H1 (cell line): ENCODE measurements around the gene TLE4. TPM values are rescaled to one million over a fixed set of nuclear protein-coding genes. Genes with fewer than 3 reads are reported as not detected.

ENCODE experiments used
- CTCF ChIA-PET: fragments of 300-600 bp; sonication (Branson Sonifier 250); formaldehyde crosslinking; loops from one replicate; lab custom pipeline; 2021; ENCODE audit not compliant: partially characterized antibody; lab: Charles Lee
- POLR2A ChIA-PET: fragments of 300-600 bp; sonication (Branson Sonifier 250); formaldehyde crosslinking; loops from one replicate; lab custom pipeline; 2021; ENCODE audit warnings: inconsistent platforms; ENCODE audit not compliant: partially characterized antibody; lab: Charles Lee
- DNase-seq, 2 experiments: peaks; one replicate each; pipeline versions ENCODE4 v3.0.0 to v3.0.0-alpha.2; 2010 to 2022; ENCODE audit warnings: low spot score in 2 of 2, low read depth in 1 of 2, mixed read lengths in 1 of 2
- FAIRE-seq: peaks from 2 replicates; lab custom pipeline; 2011; peaks lifted over from hg19 to GRCh38; lab: Jason Lieb, UNC
- H2AFZ ChIP-seq: 2 replicates; pipeline ENCODE4 v1.8.1; 2012; ENCODE audit warnings: low read length, inconsistent platforms
- H2AK5ac ChIP-seq: 2 replicates; pipeline ENCODE4 v1.6.1; 2013; ENCODE audit warnings: low read depth, low read length
- H2BK120ac ChIP-seq: replicated peaks from 2 replicates; pipeline ENCODE3; 2013; ENCODE audit warnings: low read depth, low read length, inconsistent platforms
- H2BK12ac ChIP-seq: 2 replicates; pipeline ENCODE4 v1.6.1; 2013; ENCODE audit warnings: low read depth, low read length
- H2BK15ac ChIP-seq: 2 replicates; pipeline ENCODE4 v1.6.1; 2013; ENCODE audit warnings: low read length
- H2BK20ac ChIP-seq: 2 replicates; pipeline ENCODE4 v1.6.1; 2013; ENCODE audit warnings: low read length
- H2BK5ac ChIP-seq: 2 replicates; pipeline ENCODE4 v1.6.1; 2013; ENCODE audit warnings: low read depth, low read length
- H3K14ac ChIP-seq: 2 replicates; pipeline ENCODE4 v1.6.1; 2013; ENCODE audit warnings: inconsistent platforms; ENCODE audit not compliant: insufficient read length
- H3K18ac ChIP-seq: 2 replicates; pipeline ENCODE4 v1.6.1; 2013; ENCODE audit warnings: low read length; ENCODE audit errors: extremely low read depth
- H3K23ac ChIP-seq: 2 replicates; pipeline ENCODE4 v1.6.1; 2013; ENCODE audit warnings: inconsistent platforms; ENCODE audit not compliant: insufficient read length
- H3K23me2 ChIP-seq: 2 replicates; pipeline ENCODE4 v1.6.1; 2013; ENCODE audit warnings: low read depth, low read length
- H3K27ac ChIP-seq: 2 replicates; pipeline ENCODE4 v1.6.1; 2011; ENCODE audit warnings: low read depth, low read length, inconsistent platforms
- H3K27me3 ChIP-seq, 4 experiments: replicated peaks in 1 of 4; 1 replicate in 1 of 4; 2 replicates in 3 of 4; pipeline versions ENCODE4 v1.6.1 to v1.8.1; 2011 to 2013; ENCODE audit warnings: low read length in 3 of 4, mild to moderate bottlenecking in 3 of 4, inconsistent platforms in 2 of 4, mixed read lengths in 2 of 4, moderate library complexity in 1 of 4; ENCODE audit not compliant: control insufficient read depth in 3 of 4, insufficient read depth in 3 of 4; ENCODE audit errors: extremely low read depth in 1 of 4
- H3K36me3 ChIP-seq, 4 experiments: 2 replicates each; pipeline versions ENCODE4 v1.6.1 to v1.8.1; 2011 to 2013; ENCODE audit warnings: mild to moderate bottlenecking in 4 of 4, low read length in 3 of 4, moderate library complexity in 2 of 4, control low read depth in 1 of 4, inconsistent platforms in 1 of 4; ENCODE audit not compliant: insufficient read depth in 4 of 4, control insufficient read depth in 2 of 4
- H3K4ac ChIP-seq: replicated peaks from 2 replicates; pipeline ENCODE3; 2013; ENCODE audit warnings: low read length, low read depth, mixed read lengths, inconsistent platforms; ENCODE audit not compliant: insufficient read length
- H3K4me1 ChIP-seq, 4 experiments: replicated peaks in 1 of 4; 1 replicate in 1 of 4; 2 replicates in 3 of 4; pipeline versions ENCODE4 v1.6.1 to v1.8.1; 2011 to 2013; ENCODE audit warnings: low read length in 3 of 4, inconsistent platforms in 2 of 4, mixed read lengths in 1 of 4; ENCODE audit not compliant: insufficient read depth in 4 of 4, control insufficient read depth in 3 of 4
- H3K4me2 ChIP-seq, 2 experiments: 2 replicates each; pipeline versions ENCODE4 v1.6.1 to v1.8.1; 2011 to 2013; ENCODE audit warnings: low read depth in 2 of 2, low read length in 2 of 2, control low read depth in 1 of 2, inconsistent platforms in 1 of 2, mild to moderate bottlenecking in 1 of 2; ENCODE audit not compliant: insufficient read depth in 1 of 2
- H3K4me3 ChIP-seq, 4 experiments: fragments of 200-600, 300-600 bp in 1 of 4; sonication (generic), shearing (Covaris generic), sonication (Bioruptor Twin) in 1 of 4; 2 replicates each; pipeline versions ENCODE4 v1.5.1 to v1.8.1; 2011 to 2016; ENCODE audit warnings: low read length in 4 of 4, low read depth in 3 of 4, control low read depth in 2 of 4, inconsistent platforms in 2 of 4, mild to moderate bottlenecking in 2 of 4, mixed read lengths in 1 of 4, moderate library complexity in 1 of 4; ENCODE audit not compliant: insufficient read depth in 2 of 4; ENCODE audit errors: extremely low read depth in 1 of 4
- H3K56ac ChIP-seq: replicated peaks from 2 replicates; pipeline ENCODE3; 2013; ENCODE audit warnings: low read depth, mild to moderate bottlenecking, mixed read lengths, low read length, inconsistent platforms; ENCODE audit not compliant: insufficient read length
- H3K79me1 ChIP-seq: 2 replicates; pipeline ENCODE4 v1.6.1; 2013; ENCODE audit warnings: low read depth, low read length, control low read depth
- H3K79me2 ChIP-seq, 2 experiments: 2 replicates each; pipeline versions ENCODE4 v1.6.1 to v1.8.1; 2012 to 2013; ENCODE audit warnings: low read length in 2 of 2, mild to moderate bottlenecking in 2 of 2, inconsistent platforms in 1 of 2; ENCODE audit not compliant: insufficient read depth in 2 of 2, control insufficient read depth in 1 of 2
- H3K9ac ChIP-seq, 4 experiments: replicated peaks in 1 of 4; 1 replicate in 1 of 4; 2 replicates in 3 of 4; pipeline versions ENCODE4 v1.6.1 to v1.8.1; 2011 to 2013; ENCODE audit warnings: low read depth in 3 of 4, low read length in 3 of 4, control low read depth in 2 of 4, mild to moderate bottlenecking in 2 of 4, moderate library complexity in 2 of 4, inconsistent platforms in 1 of 4; ENCODE audit errors: extremely low read depth in 1 of 4
- H3K9me3 ChIP-seq, 2 experiments: 2 replicates each; pipeline versions ENCODE4 v1.6.1 to v1.8.1; 2012 to 2013; ENCODE audit warnings: mild to moderate bottlenecking in 2 of 2, moderate library complexity in 2 of 2, control low read depth in 1 of 2, inconsistent platforms in 1 of 2, low read depth in 1 of 2, low read length in 1 of 2, mixed read lengths in 1 of 2; ENCODE audit not compliant: insufficient read depth in 2 of 2
- H4K20me1 ChIP-seq, 2 experiments: replicated peaks in 1 of 2; 2 replicates each; pipeline versions ENCODE3 to v1.8.1; 2011 to 2013; ENCODE audit warnings: inconsistent platforms in 2 of 2, low read length in 2 of 2, mild to moderate bottlenecking in 1 of 2; ENCODE audit not compliant: insufficient read depth in 2 of 2, control insufficient read depth in 1 of 2
- H4K5ac ChIP-seq: 2 replicates; pipeline ENCODE4 v1.6.1; 2013; ENCODE audit warnings: low read length, low read depth, mixed read lengths, inconsistent platforms; ENCODE audit not compliant: insufficient read length
- H4K8ac ChIP-seq: 2 replicates; pipeline ENCODE4 v1.8.0; 2013; ENCODE audit warnings: mild to moderate bottlenecking, moderate library complexity, low read length, inconsistent platforms; ENCODE audit not compliant: insufficient read depth; ENCODE audit errors: extremely low read depth
- H4K91ac ChIP-seq: replicated peaks from 2 replicates; pipeline ENCODE3; 2013; ENCODE audit warnings: low read length, mixed read lengths, inconsistent platforms; ENCODE audit not compliant: insufficient read length
- HDAC6 ChIP-seq: IDR thresholded peaks from one replicate; pipeline ENCODE4 v1.7.1; 2012; ENCODE audit warnings: low read depth, mild to moderate bottlenecking, inconsistent platforms, low read length, moderate library complexity
- POLR2AphosphoS5 ChIP-seq: IDR thresholded peaks from 2 replicates; pipeline ENCODE4 v1.6.1; 2011; ENCODE audit warnings: low read depth, low read length
- POU5F1 ChIP-seq: IDR thresholded peaks from 2 replicates; pipeline ENCODE4 v1.6.1; 2011; ENCODE audit warnings: low read depth, mild to moderate bottlenecking, low read length, moderate library complexity
- SAP30 ChIP-seq: fragments of 300-600 bp; sonication (generic); IDR thresholded peaks from 2 replicates; pipeline ENCODE4 v1.7.1; 2012; ENCODE audit warnings: low read length, moderate library complexity, mild to moderate bottlenecking, inconsistent platforms; ENCODE audit not compliant: insufficient read depth, insufficient replicate concordance
- SIRT6 ChIP-seq: IDR thresholded peaks from one replicate; pipeline ENCODE4 v1.7.1; 2012; ENCODE audit warnings: low read length, inconsistent platforms
- SP4 ChIP-seq: IDR thresholded peaks from 2 replicates; pipeline ENCODE4 v1.6.1; 2012; ENCODE audit warnings: low read length, inconsistent platforms
- TAF1 ChIP-seq: IDR thresholded peaks from 2 replicates; pipeline ENCODE4 v1.6.1; 2011; ENCODE audit warnings: mild to moderate bottlenecking, low read depth, low read length
- WGBS, 2 experiments: shearing (Covaris generic) in 1 of 2; methylation state at CpG; one replicate each; pipeline versions ENCODE4 v1.1.6 to v1.1.7; 2013 to 2015; ENCODE audit warnings: low lambda C conversion rate in 2 of 2, mixed read lengths in 2 of 2, inconsistent platforms in 1 of 2, low coverage in 1 of 2, missing lambda C conversion rate in 1 of 2; ENCODE audit not compliant: insufficient replicate concordance in 2 of 2, insufficient coverage in 1 of 2, insufficient read length in 1 of 2; ENCODE audit errors: extremely low coverage in 1 of 2, missing lambda C conversion rate in 1 of 2; 5-methylcytosine and 5-hydroxymethylcytosine counted together
- polyA plus RNA-seq, 7 experiments: library from polyadenylated mRNA; depleted of rRNA in 3 of 7; stranded (reverse) in 5 of 7; unstranded in 2 of 7; fragments of >200 nt in 5 of 7; fragments of 200-250 nt in 2 of 7; gene quantifications; 1 replicate in 5 of 7; 2 replicates in 1 of 7; 4 replicates in 1 of 7; pipeline versions ENCODE4 v1.2.1 to v1.2.3, GENCODE V29; 2011 to 2013; ENCODE audit warnings: missing spikeins in 2 of 7, mixed read lengths in 2 of 7
- total RNA-seq: library from RNA; stranded (reverse); fragmentation: NEBNext Ultra II Directional; extraction: Animal tissue kit (Norgen Biotek cat#: 25700); gene quantifications from 2 replicates; pipeline ENCODE4 v1.2.1, GENCODE V29; 2021
- TF ChIP-seq, protein P1 (sequence below): IDR thresholded peaks from 2 replicates; pipeline ENCODE4 v1.6.1; 2011; ENCODE audit warnings: low read depth, mild to moderate bottlenecking, low read length; ENCODE audit not compliant: insufficient read depth

The TLE4 gene
- total and polyA plus RNA-seq, 2 of the 8 experiments (the other 6 are each of a cell fraction or from before 2014, with no cell fraction given) = 32.4 to 36.9 TPM

DNA sequence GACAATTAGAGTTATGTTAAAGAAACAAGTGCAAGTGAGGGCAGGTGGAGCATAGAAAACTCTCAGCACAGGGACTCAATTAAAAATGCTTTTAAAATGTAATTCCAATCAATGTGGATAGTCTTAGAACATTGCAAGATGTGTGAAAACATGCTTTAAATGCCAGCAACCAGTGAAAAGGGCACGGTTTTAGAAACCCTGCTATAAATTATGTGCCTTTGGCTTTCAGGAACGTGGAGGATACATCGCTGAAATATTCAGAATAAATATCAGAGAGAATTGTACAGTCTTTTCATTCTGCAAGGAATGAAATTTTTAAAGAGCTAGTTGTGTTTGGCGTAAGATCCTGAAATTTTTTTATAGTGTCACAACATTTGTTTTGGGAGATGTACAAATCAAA lies 101.1 kb downstream of the TLE4 start:
- no peak for FAIRE-seq
- H4K91ac ChIP-seq = no peak overlapping the region
- H3K79me1 ChIP-seq = no peaks in the 10 kb centered on the region
- no peak overlapping the region for H3K14ac ChIP-seq
- no peak overlapping the region for H2AFZ ChIP-seq
- CTCF ChIA-PET = no interaction called here
- H3K56ac ChIP-seq = no peak overlapping the region
- 96% methylated on average over 4 of the region's 4 CpGs; no CpG with 5 or more reads in 1 of the 2 experiments for WGBS, 2 experiments
- no peaks in the 10 kb centered on the region for H3K23me2 ChIP-seq
- H2BK12ac ChIP-seq = no peak overlapping the region
- no peak overlapping the region for H2AK5ac ChIP-seq
- H2BK120ac ChIP-seq = no peak overlapping the region
- no peak overlapping the region for H3K4ac ChIP-seq
- H3K23ac ChIP-seq = no peak overlapping the region
- H3K9me3 ChIP-seq = no peaks in the 10 kb centered on the region
- H2BK5ac ChIP-seq = no peak overlapping the region
- H2BK20ac ChIP-seq = no peak overlapping the region
- TF ChIP-seq, protein P1, sequence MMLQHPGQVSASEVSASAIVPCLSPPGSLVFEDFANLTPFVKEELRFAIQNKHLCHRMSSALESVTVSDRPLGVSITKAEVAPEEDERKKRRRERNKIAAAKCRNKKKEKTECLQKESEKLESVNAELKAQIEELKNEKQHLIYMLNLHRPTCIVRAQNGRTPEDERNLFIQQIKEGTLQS = no peak
- TF ChIP-seq TAF1 (no peak), POLR2AphosphoS5 (no peak), SIRT6 (no peak), HDAC6 (no peak), SAP30 (no peak), SP4 (no peak), POU5F1 (no peak)
- H2BK15ac ChIP-seq = no peak overlapping the region
- H4K20me1 ChIP-seq = peaks cover 0 to 2% of the 10 kb centered on the region in 2 experiments
- H3K4me3 ChIP-seq = no peak overlapping the region
- no peak overlapping the region for H3K27ac ChIP-seq
- DNase-seq = no peak
- no peak overlapping the region for H4K5ac ChIP-seq
- H3K4me2 ChIP-seq = no peak overlapping the region
- no peak overlapping the region for H4K8ac ChIP-seq
- H3K9ac ChIP-seq = no peak overlapping the region
- no peaks in the 10 kb centered on the region for H3K27me3 ChIP-seq
- H3K4me1 ChIP-seq = peaks cover 2 to 21% (median 15%) of the 10 kb centered on the region in 4 experiments; a peak in 5 of 7 replicates
- no peaks in the 10 kb centered on the region for H3K36me3 ChIP-seq
- no peak overlapping the region for H3K18ac ChIP-seq
- H3K79me2 ChIP-seq = peaks cover 0 to under 1% of the 10 kb centered on the region in 2 experiments; a peak in 1 of 4 replicates
- POLR2A ChIA-PET = no interaction called here
